AG10803 (cell line): ENCODE data around the gene EML6.

Experiments used
- DNase-seq: peaks from one replicate; pipeline ENCODE4 v3.0.0; 2010; ENCODE audit warnings: low read depth
- H3K4me3 ChIP-seq: 2 replicates; pipeline ENCODE4 v1.5.1; 2011; ENCODE audit warnings: mild to moderate bottlenecking, low read length, control low read depth
- CTCF ChIP-seq: conservative IDR thresholded peaks from 2 replicates; pipeline ENCODE4 v1.5.1; 2011; ENCODE audit warnings: mild to moderate bottlenecking, low read length, control low read depth, inconsistent platforms

The EML6 gene

GRCh38 chr2:54809819-54810218 lies 86.4 kb downstream of the EML6 start:
- TF ChIP-seq CTCF = no peak
- H3K4me3 ChIP-seq = no peak overlapping the region
- peak; percentile 68 for DNase-seq

GRCh38 chr2:54810246-54810645 lies 86.8 kb downstream of the EML6 start:
- H3K4me3 ChIP-seq = no peak overlapping the region
- TF ChIP-seq CTCF = no peak
- DNase-seq = peak; percentile 67

GRCh38 chr2:54813584-54813983 lies 90.1 kb downstream of the EML6 start:
- H3K4me3 ChIP-seq = no peak overlapping the region
- TF ChIP-seq CTCF = no peak
- DNase-seq = no peak

- no peak for TF ChIP-seq CTCF
- H3K4me3 ChIP-seq = no peak overlapping the region
- no peak for DNase-seq
These were observed 91.1 kb downstream of the EML6 start for GRCh38 chr2:54814389-54815147.

GRCh38 chr2:54815148-54815539 lies 91.7 kb downstream of the EML6 start:
- DNase-seq = no peak
- H3K4me3 ChIP-seq = no peak overlapping the region
- TF ChIP-seq CTCF = no peak

- DNase-seq = no peak
- H3K4me3 ChIP-seq = no peak overlapping the region
- no peak for TF ChIP-seq CTCF
These were observed 94.8 kb downstream of the EML6 start for GRCh38 chr2:54818226-54818625.

GRCh38 chr2:54820558-54820957 lies 97.1 kb downstream of the EML6 start:
- H3K4me3 ChIP-seq = no peak overlapping the region
- no peak for DNase-seq
- TF ChIP-seq CTCF = no peak
